ENCODE results near the gene MAB21L4.
"Not testable (repeated sequence)": the region's sequence is repeated elsewhere in the genome, so short reads cannot be mapped to it uniquely, and the experiment has no call there.

The MAB21L4 gene

DNA sequence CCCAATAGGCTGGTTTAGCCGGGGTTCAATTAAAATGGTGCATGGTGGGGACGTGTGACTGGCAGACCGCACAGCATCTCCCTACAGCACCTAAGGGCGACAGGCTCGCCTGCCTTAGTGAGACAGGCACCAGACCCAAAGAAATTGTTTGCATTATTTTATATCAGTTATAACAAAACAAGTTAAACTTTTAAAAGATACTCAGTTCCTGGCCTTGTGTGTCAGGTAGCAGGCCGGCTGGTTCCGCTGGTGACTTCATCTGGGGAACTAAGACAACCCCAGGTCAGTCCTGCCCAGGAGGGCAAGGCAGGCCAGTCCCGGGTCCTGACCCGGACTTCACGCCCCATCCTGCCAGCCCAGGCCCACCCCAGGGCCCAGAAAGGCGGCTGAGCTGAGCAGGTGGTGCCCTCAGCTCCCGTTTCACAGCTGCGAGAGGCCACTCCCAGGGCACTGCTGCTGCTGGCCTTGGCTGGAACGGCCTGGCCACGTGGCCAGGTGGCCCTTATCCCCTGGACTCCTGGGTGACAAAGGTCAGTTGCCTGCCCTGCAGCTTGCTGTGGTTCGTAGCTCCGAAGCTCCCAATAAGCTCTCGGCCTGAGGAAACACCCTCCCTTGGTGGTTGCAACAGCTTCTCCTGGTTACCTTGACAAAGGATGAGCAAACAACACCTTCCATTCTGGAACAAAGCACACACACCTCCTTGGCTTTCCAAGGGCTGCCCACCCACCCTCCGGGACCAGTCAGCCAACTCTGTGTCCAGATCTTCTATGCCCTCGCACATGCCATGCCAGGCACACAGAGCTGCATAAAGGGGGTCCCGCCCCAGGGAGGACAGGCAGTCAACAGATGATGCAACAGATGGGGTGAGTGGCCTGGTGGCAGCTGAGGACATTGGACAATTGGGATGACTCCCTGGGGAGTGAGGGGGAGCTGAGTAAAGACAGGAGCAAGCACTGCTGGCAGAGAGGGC, 38.6 kb downstream of the MAB21L4 start:
- DNase-seq (ENCODE audit: low spot score), result no peak

GRCh38 chr2:240856151-240856980, 39.6 kb downstream of the MAB21L4 start:
- no peak for DNase-seq (ENCODE audit: low spot score)

DNA sequence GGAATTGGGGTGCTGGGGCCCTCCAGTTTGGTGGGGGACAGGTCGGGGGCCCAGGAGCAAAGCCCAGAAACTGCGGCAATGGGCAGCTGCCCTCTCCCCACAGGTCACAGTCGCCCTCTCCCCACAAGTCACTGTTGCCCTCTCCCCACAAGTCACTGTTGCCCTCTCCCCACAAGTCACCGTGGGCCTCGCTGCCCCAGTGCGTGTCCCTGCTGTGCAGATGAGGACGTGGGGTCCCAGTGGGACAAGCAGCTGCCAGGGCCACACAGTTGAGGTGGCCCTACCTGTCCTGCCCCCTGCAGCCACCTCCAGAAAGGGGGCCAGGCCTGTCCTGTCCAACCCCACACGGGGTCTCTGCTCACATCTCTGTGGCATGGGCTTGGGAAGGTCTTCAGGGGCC, 40.3 kb downstream of the MAB21L4 start:
- no peak for DNase-seq (ENCODE audit: low spot score)

DNA sequence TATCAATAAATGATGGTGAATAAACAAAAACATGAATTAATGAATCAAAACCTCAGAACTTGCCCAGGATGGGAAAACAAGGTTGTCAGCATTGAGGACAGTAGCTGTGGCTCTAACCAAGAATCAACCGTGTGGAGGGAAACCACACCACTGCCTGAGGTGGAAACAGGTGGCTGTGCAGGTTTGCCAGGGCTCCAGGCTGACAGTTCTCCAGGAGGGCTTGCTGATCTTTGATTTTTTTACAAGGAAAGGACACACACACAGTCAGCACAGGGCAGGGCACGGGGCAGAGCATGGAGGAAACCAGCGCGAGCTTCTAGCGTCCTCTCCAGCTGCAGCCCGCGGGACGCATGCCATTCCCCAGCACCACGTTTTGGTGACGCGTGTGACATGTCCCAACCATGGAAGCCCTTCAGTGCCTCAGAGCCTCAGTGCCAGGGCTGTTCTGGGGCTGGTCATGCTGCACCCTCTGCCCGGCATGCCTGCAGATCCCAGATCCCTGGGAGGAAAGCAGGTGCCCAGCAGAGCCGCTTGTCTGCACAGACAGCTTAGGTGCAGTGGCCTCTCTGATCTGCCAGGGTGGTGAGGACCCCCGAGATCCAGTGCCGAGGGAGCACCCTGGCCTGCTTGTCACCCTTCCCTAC, 43.2 kb downstream of the MAB21L4 start:
- no peak for DNase-seq (ENCODE audit: low spot score)

GRCh38 chr2:240851078-240851991, 44.6 kb downstream of the MAB21L4 start:
- peak; percentile 87 for DNase-seq (ENCODE audit: low spot score)

GRCh38 chr2:240850756-240851077, 45.2 kb downstream of the MAB21L4 start:
- DNase-seq (ENCODE audit: low spot score), result no peak

GRCh38 chr2:240850026-240850425, 45.9 kb downstream of the MAB21L4 start:
- no peak for DNase-seq (ENCODE audit: low spot score)

- DNase-seq (ENCODE audit: low spot score), result no peak
Measured at GRCh38 chr2:240848900-240849680, 46.9 kb downstream of the MAB21L4 start.

DNA sequence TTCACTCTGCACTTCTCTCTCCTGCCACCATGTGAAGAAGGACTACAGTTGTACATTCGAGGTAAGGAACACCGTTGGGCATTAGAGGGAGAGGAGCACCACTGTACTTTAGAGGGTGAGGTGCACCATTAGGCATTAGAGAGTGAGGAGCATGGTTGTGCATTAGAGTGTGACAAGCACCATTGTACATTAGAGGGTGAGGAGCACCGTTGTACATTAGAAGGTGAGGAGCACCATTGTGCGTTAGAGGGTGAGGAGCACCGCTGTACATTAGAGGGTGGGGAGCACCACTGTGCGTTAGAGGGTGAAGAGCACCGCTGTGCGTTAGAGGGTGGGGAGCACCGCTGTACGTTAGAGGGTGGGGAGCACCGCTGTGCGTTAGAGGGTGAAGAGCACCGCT, 48.1 kb downstream of the MAB21L4 start:
- DNase-seq (ENCODE audit: low spot score), result no peak

DNA sequence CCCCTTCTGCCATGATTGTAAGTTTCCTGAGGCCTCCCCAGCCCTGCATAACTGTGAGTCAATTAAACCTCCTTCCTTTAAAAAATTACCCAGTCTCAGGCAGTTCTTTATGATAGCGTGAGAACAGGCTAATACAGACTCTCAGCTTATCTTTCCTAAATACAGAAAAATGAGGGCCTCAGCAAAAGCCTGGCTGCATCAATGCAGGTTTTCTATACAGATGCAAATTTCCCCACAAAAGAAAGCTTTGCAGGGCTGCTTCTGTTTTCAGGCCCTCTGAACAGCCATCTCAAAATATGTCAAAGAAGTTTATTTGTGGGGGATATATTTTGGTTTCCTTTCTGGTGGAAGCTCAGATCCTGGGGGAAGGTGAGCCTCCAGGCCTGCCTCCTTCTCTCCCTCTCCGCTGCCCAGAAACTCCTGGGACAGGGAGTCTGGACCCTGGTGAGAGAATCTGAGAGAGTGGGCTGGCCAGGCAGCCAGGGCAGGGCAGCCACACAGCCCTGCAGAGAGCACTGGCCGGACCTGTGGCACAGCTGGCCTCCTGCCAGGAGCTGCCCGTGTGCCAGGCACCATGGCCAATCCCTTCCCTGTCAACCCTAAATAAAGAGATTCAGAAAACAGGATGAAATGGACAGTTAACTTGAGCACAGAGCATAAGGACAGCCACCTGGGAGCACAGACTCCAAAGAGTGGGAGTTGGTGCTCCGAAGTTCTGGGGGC, 48.9 kb downstream of the MAB21L4 start:
- no peak for DNase-seq (ENCODE audit: low spot score)

DNA sequence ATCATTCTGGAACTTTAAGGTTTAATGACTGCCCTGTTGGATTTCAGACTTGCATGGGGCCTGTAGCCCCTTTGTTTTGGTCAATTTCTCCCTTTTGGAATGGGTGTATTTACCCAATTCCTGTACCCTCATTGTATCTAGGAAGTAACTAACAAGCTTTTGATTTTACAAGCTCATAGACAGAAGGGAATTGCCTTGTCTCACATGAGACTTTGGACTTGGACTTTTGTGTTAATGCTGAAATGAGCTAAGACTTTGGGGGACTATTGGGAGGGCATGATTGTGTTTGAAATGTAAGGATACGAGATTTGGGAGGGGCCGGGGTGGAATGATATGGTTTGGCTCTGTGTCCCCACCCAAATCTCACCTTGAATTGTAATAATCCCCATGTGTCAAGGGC, 49.6 kb downstream of the MAB21L4 start:
- not testable (repeated sequence) for DNase-seq (ENCODE audit: low spot score)

- no peak for DNase-seq (ENCODE audit: low spot score)
Measured at GRCh38 chr2:240840435-240841060, 55.4 kb downstream of the MAB21L4 start.

DNA sequence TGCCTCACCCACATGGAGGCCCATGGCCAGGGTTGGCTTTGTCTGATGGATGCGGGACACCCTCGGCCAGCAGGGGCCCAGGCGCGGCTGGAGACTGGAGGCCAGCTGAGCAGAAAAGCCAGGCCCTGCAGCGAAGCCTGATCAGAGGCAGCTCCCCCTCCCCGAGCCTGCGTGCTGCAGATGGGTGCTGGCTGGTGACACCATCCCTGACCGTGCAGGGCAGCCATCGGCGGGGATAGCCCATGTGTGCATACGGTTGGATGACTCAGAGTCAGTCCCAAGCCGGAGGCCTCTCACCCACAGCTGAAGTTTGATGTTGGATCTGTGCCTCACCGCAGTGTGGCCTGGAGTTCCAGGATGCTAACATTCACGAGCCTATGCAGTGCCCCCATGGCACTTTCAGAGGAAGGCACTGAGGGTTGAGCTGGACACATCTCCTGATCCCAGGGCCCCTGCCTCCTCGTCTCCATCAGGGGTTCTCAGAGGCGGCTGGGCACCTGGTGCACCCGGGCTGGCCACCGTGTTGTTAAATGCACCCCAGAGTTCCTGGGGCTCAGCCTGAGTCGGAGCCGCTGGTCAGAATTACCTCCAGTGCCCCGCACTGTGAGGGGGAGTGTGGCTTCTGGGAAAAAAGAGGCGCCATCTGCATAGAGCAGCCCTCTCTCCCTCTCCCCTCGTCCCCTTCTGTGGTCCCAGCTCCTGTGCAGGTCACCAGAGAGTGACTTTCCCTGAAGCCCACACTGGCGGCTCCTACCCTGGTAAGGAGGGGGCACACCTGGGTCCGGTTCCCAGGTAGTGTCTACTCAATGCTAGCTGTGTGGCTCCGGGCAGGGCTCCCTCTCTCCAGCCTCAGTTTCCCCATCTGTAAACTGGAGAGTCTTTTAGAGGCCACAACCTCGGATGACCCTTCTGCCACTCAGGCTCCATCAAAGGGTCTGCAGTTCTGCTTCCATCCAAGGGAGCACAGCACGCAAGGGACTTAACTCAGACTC, 56.5 kb downstream of the MAB21L4 start:
- DNase-seq (ENCODE audit: low spot score), result no peak

DNA sequence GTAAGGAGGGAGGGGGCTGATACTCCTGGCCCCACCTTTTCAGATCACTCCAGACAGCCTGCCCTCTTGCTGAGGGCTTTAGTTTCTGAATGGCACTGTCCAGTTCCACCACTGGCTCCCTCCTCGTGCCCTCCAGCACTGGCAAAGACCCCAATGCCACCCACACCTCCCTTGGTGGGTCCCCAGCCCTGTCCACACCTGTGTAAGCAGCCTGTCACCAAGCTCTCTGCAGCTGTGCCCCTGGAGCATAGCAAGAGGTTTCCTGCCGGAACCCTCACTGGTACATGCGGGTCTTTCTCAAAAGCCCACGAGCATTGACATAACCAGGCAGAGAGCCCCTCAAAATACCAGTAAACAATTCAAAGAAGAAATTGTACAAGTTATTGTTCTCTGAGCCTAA, 58.3 kb downstream of the MAB21L4 start:
- DNase-seq (ENCODE audit: low spot score), result no peak

- DNase-seq (ENCODE audit: low spot score), result no peak
Measured at GRCh38 chr2:240836781-240837467, 59.0 kb downstream of the MAB21L4 start.

All from left forelimb (tissue), 1 donor.